HG02610 (cell line): ENCODE results near the gene KIAA2012.
"Not testable (repeated sequence)": the region's sequence is repeated elsewhere in the genome, so short reads cannot be mapped to it uniquely, and the experiment has no call there.

Experiments used
- ATAC-seq: cut with Tn5 transposase; IDR thresholded peaks from one replicate; pipeline ENCODE4 v1.9.1; 2021; ENCODE audit warnings: mild to moderate bottlenecking, moderate library complexity; ENCODE audit not compliant: unreplicated experiment

The KIAA2012 gene

DNA sequence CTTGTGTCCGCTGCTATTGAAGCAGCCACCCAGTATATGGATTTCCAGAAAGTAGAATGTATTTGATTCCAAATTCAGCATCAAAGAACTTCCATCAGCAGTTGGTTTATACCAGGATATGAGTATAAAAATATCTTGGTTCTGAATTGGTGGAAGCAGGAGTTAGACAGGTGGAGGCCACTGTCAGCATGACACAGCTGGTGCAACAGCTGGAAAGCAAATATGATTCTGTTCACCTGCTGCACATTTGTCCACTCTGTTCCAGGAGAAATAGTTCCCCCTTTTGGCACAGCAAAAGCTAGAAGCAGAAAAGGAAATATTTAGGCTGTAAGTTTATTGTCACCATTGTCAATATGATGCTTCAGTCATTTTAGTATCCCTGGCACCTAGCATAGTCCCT, 41.2 kb downstream of the KIAA2012 start:
- ATAC-seq, result no peak

DNA sequence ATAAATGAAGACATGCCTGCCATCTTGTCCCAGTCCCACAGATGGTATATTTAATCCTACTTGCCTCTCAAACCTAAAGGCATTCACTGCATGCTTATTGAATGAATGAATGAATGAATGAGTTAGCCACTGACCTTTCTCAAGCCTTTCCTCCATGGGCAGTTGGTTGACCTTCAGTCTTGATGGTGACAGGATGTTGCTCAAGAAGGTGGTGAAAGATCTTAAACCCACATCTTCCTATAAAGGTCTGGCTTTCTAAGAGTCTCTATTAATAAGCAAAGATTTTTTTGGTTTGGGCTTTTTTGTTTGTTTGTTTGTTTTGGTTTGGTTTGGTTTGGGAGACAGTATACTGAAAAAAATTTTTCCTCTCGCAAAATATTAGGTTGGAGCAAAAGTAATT, 41.7 kb downstream of the KIAA2012 start:
- no peak for ATAC-seq

DNA sequence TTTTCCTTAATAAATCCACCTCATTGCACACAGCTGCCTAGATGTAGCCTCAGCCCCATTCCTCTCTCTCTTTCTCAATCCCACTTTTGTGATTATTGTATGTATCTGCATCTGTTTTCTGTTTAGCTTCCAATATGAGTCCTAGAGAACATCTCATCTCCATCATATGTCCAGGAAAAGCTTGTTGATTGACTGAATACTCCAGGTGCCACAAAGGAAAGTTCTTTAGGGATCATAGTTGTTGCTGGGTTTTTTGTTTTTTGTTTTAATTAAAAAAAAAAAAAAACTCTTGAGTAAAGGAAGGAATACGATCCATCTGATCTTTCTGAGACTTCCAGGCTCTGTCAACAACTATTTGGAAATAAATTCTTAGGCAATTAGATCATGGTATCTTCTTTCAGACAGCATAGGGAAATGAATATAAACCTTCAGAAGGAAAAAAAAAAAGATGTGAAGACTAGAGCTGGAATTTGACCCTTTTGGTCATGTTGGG, 42.5 kb downstream of the KIAA2012 start:
- no peak for ATAC-seq

DNA sequence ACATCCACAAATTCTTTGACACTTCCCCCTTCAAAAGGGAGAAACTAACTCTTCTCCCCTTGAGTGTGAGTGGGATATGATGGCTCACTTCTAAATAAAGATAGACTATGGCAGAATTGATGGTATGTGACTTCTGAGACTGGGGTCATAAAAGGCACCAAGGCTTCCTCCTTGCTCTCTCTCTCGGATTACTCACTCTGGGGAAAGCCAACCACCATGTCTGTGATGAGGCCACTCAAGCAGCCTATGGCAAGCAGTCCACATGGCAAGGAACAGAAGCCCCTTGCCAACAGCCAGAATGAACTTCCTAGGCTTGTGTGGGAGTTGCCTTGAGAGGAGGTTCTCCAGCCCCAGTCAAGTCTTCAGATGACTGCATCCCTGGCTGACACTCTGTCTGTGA, 43.6 kb downstream of the KIAA2012 start:
- no peak for ATAC-seq

DNA sequence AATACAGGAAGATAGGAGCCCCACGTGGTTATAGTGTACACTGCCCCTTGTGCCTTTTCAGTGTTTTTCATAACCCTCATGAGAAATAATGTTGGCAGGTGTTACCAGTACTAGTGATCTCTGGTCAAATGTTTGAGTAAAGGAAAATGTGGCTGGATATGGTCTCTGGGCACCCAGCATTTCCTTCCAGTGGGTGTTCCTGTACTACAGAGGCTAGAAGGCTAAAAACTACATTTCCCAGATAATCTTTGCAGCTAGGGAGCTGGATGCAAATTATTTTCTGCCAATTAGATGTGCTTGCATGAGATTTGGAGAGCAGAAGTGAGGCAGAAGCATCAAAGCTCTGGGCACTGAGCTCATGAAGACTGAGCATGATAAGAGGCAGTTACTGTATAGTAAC, 45.1 kb downstream of the KIAA2012 start:
- no peak for ATAC-seq

DNA sequence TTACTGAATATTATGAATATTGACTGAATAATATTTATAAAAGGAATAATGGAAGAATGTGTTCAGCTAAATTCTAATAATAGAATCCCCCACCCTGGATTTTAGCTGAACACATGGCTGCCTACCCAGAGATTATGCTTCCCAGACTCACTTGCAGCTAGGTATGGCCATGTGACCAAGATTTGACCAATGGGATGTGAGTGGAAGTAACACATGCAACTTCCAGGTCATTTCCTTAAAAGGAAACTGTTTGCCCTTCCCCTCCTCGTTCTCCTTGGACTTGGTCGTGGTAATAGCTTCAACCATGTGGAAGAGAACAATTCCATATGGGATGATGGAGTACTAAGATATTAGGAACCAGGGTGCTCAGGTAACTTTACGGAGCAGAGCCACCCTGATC, 47.8 kb downstream of the KIAA2012 start:
- ATAC-seq, result no peak

DNA sequence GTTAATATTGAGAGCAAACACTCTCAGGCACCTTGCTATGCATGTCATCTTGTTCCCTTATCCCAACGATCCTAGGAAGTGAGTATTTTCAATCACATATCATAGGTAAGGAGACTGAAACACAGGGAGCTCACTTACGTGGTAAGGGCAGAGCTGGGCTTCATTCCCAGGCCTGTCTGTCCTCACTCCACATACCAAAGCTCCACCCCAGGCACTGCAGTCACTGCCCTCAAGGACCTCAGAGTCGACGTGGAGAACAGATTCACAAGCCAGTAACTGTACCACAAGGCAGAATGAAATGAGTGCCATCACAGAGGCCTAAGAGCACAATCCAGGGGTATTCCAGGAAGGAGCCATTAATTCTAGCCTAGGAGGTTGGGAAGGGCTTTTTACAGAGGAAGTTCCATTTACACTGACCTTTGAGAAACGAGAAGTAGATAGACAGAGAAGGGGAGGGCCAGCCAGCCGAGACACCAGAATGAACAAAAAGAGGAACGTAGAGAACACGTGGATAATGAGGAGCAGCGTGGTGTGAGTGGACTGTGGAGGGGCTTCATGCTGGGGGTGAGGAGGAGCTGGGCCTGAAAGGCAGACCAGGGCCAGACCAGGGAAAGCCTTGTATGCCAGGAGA, 48.6 kb downstream of the KIAA2012 start:
- no peak for ATAC-seq

GRCh38 chr2:202122163-202122540, 49.1 kb downstream of the KIAA2012 start:
- ATAC-seq, result no peak

GRCh38 chr2:202122980-202123720, 50.1 kb downstream of the KIAA2012 start:
- ATAC-seq, result no peak

GRCh38 chr2:202124286-202124685, 51.2 kb downstream of the KIAA2012 start:
- ATAC-seq, result no peak

DNA sequence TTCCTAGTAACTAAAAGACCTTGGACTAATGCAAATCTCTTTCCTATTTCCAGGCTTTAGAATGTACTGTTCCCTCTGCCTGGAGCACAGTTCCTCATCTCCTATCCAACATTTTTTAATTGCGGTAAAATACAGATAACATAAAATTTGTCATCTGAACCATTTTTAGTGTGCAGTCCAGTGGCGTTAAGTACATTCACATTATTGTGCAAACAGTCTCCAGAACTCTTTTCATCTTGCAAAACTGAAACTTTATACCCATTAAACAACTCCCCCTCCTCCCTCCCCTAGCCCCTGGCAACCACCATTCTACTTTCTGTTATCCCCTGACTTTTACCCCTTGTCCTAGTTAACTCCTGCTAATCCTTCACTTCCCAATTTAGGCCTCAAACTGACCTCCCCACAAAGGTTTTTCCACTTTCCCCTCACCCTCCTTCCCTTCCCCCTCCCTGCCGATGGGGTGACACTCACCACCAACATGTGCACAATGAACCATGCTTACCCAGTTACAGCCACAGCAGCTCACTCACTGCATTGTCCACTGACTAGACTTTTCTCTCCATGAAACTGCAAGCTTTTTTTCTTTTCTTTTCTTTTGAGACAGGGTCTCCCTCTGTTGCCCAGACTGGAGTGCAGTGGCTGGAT, 54.8 kb downstream of the KIAA2012 start:
- no peak for ATAC-seq

GRCh38 chr2:202129841-202130240, 56.8 kb downstream of the KIAA2012 start:
- no peak for ATAC-seq

- no peak for ATAC-seq
Measured at GRCh38 chr2:202133200-202133908, 60.3 kb downstream of the KIAA2012 start.

DNA sequence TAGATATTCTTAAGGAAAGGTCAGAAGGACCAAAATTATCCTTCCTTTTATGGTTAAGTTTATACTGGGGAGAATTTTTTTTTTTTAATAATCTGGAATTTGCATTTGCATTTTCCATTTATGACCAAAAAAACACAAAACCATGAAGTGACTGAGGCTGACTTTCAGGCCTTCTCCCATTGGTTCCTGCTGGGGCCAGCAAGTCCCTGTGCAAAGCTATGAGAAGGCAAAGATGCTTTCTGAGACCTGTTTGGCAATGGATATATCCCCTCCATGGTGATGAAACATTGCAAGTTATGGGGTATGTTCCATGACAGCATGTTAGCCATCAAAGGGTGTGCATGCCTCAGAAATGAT, 60.8 kb downstream of the KIAA2012 start:
- no peak for ATAC-seq

DNA sequence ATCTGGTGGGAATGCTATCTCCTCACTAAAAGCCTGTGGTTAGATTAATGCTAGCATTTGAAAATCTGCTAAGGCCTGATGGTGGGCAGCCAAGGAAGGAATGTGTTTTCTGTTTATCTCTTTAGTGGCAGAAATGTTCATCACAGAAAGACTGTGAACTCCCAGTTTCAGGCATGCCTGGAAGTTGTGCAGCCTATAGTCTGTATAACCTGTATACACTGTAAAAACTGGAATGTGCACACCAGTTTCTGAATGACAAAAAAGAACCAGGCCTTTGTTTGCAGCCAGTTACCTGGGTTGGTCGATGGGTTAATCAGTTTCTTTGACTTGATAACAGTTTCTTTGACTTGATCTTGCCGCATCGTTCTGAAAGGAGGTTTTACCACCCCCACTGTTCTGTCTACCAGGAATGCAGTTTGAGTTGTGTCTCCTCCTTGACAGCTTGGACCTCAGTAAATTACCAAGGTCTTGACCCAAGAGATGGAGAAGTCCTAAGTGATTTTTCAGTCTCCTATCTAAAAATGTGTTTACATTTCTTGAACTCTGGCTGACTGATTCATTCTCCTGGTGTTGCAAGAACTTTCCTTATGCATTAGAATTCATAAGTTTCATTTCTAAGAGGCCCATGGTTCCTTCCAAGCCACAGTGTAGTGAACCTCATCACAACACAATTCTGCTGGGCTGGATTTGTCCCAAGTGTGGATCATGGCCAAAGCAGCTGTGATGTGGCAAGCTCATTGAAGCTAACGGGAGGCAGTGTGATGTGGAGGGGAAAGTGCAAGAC, 62.2 kb downstream of the KIAA2012 start:
- ATAC-seq, result no peak

DNA sequence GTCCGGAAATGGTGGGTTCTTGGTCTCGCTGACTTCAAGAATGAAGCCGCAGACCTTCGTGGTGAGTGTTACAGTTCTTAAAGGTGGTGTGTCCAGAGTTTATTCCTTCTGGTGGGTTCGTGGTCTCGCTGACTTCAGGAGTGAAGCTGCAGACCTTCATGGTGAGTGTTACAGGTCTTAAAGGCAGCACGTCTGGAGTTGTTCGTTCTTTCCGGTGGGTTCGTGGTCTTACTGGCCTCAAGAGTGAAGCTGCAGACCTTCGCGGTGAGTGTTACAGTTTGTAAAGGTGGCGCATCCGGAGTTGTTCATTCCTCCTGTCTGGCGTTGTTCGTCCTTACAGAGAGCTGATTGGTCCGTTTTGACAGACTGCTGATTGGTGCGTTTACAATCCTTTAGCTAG, 63.0 kb downstream of the KIAA2012 start:
- ATAC-seq, result not testable (repeated sequence)

DNA sequence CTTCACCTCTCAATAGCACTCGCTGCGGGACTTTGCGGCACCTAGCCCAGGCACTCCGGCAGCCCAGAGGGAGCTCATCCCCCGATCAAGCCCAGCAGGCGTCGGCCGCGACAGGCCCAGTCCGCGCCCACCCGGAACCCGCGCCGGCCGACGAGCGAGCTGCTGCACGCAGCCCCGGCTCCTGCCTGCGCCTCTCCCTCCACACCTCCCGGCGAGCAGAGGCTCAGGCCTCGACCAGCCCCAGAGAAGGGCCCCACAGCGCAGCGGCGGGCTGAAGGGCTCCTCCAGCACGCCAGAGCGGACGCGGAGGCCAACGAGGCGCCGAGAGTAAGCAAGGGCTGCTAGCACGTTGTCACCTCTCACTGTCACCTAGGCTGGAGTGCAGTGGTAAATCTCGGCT, 63.5 kb downstream of the KIAA2012 start:
- ATAC-seq, result no peak

DNA sequence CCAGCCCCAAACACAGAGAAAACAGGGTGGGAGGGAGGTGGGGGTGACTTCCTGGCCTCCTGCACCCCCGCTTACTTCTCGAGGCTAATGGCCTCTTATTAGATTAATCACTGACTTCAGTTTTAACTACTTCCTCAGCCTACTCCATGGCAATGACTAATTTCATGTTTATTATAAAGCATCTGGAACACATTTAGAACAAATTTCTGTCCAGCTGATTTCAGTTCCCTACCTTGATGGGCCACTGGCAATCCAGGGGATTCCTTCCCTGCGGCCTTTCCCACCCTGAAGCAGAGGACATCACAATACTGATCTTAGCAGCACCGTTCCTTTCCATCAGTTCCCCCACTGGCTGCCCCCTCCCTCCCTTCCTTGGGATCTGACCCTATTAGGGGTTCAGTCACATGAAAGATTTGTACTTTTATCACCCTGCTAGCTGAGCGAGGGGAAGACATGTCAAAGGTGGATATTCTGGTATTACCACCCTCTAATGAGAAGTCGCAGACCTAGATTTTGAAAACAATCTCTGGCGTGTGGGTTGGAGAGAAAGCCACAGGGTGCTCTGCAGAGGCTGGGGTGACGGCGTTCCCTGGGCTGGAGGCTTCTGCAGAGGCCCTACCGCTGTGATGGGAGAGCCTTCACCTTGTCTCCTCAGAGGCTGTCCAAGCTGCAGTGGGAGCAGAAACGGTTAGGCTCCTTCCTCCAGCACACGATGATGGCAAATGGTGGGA, 67.6 kb downstream of the KIAA2012 start:
- ATAC-seq, result no peak

GRCh38 chr2:202141329-202141947, 68.4 kb downstream of the KIAA2012 start:
- no peak for ATAC-seq

DNA sequence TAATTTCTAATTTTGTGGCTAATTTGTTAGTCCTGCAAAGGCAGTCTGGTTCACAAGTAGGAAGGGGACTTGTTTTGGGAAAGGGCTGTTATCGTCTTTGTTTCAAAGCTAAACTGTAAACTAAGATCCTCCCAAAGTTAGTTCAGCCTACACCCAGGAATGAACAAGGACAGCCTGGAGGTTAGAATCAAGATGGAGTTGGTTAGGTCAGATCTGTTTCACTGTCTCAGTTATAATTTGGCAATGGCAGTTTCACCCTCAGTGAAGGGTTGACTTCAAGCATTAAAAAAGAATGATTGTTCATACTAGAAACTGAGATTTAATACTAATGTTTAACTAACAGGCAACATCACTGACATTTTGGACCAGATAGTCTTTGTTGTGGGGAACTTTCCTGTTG, 69.5 kb downstream of the KIAA2012 start:
- ATAC-seq, result no peak
